ENCODE results near the gene NLGN1. TPM values are rescaled to one million over a fixed set of nuclear protein-coding genes. Genes with fewer than 3 reads are reported as not detected.

NLGN1 gene
- total and polyA plus RNA-seq, 2 of the 8 experiments (the other 6 are each of a cell fraction or from before 2014, with no cell fraction given), result 7.8 to 14.8 TPM

DNA sequence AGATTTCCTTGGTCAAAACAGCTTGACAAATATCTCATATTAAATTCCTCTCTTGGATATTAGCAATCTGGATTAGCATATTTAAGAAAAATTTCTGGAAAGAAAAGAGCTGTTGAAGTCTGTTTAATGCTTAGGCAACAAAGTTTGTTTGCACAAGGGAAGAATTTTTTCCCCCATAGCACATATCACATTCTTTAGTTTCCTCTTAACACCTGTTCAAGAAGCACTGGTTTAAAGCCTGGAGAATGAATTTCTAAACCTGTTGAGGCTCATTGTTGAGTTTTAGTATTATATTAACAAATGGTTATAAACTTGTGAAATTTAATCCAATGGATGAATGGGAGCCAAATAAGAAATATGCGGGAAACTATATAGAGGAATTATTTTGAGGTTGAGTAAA lies 41.5 kb downstream of the NLGN1 start:
- H3K27me3 ChIP-seq (replicated peaks in 1 of 4; ENCODE audit: control insufficient read depth in 3 of 4, extremely low read depth in 1 of 4, insufficient read depth in 3 of 4, low read length in 3 of 4), result no peaks in the 10 kb centered on the region
- no peak overlapping the region for H4K91ac ChIP-seq (replicated peaks; ENCODE audit: insufficient read length, low read length)
- no peaks in the 10 kb centered on the region for H3K9me3 ChIP-seq (ENCODE audit: insufficient read depth in 2 of 2, low read depth in 1 of 2, low read length in 1 of 2)
- no peak overlapping the region for H3K4ac ChIP-seq (replicated peaks; ENCODE audit: insufficient read length, low read depth, low read length)
- no peak overlapping the region for H2AFZ ChIP-seq (ENCODE audit: low read length)
- no peak overlapping the region for H2BK12ac ChIP-seq (ENCODE audit: low read depth, low read length)
- 88% methylated on average over 1 of the region's 1 CpG; no CpG with 5 or more reads in 1 of the 2 experiments for WGBS, 2 experiments (ENCODE audit: extremely low coverage in 1 of 2, insufficient coverage in 1 of 2, insufficient read length in 1 of 2, insufficient replicate concordance in 2 of 2, low coverage in 1 of 2, low lambda C conversion rate in 2 of 2, missing lambda C conversion rate in 1 of 2)
- no peaks in the 10 kb centered on the region for H3K36me3 ChIP-seq (ENCODE audit: control insufficient read depth in 2 of 4, insufficient read depth in 4 of 4, low read length in 3 of 4)
- no peak overlapping the region for H2BK15ac ChIP-seq (ENCODE audit: low read length)
- H4K5ac ChIP-seq (ENCODE audit: insufficient read length, low read depth, low read length), result no peak overlapping the region
- no peak overlapping the region for H2BK120ac ChIP-seq (replicated peaks; ENCODE audit: low read depth, low read length)
- H2BK20ac ChIP-seq (ENCODE audit: low read length), result no peak overlapping the region
- no peak for FAIRE-seq
- DNase-seq (ENCODE audit: low read depth in 1 of 2, low spot score in 2 of 2), result no peak
- H3K4me1 ChIP-seq (replicated peaks in 1 of 4; ENCODE audit: control insufficient read depth in 3 of 4, insufficient read depth in 4 of 4, low read length in 3 of 4), result no peaks in the 10 kb centered on the region
- no peak overlapping the region for H3K4me2 ChIP-seq (ENCODE audit: insufficient read depth in 1 of 2, low read depth in 2 of 2, low read length in 2 of 2)
- H3K14ac ChIP-seq (ENCODE audit: insufficient read length), result no peak overlapping the region
- H3K23ac ChIP-seq (ENCODE audit: insufficient read length), result no peak overlapping the region
- H4K8ac ChIP-seq (ENCODE audit: extremely low read depth, insufficient read depth, low read length), result no peak overlapping the region
- POLR2A ChIA-PET (ENCODE audit: partially characterized antibody), result no interaction called here
- no peak overlapping the region for H3K4me3 ChIP-seq (ENCODE audit: extremely low read depth in 1 of 4, insufficient read depth in 2 of 4, low read depth in 3 of 4, low read length in 4 of 4)
- H3K18ac ChIP-seq (ENCODE audit: extremely low read depth, low read length), result no peak overlapping the region
- H4K20me1 ChIP-seq (replicated peaks in 1 of 2; ENCODE audit: control insufficient read depth in 1 of 2, insufficient read depth in 2 of 2, low read length in 2 of 2), result no peaks in the 10 kb centered on the region
- H2AK5ac ChIP-seq (ENCODE audit: low read depth, low read length), result no peak overlapping the region
- no peak for TF ChIP-seq TEAD4 (IDR thresholded peaks at IDR 0.05; ENCODE audit: low read depth, low read length)
- TF ChIP-seq GABPA (IDR thresholded peaks at IDR 0.05; ENCODE audit: borderline replicate concordance, insufficient read depth, low read length), result no peak
- no peak for TF ChIP-seq NANOG (IDR thresholded peaks at IDR 0.05; ENCODE audit: insufficient read depth, low read depth, low read length, poor library complexity, severe bottlenecking)
- no peak for TF ChIP-seq CREB1 (IDR thresholded peaks at IDR 0.05)
- TF ChIP-seq HDAC6 (IDR thresholded peaks at IDR 0.05; ENCODE audit: low read depth, low read length), result no peak
- no peak for TF ChIP-seq TBP (IDR thresholded peaks at IDR 0.05; ENCODE audit: low read depth, low read length)
- no peak for TF ChIP-seq CBX5 (IDR thresholded peaks at IDR 0.05; ENCODE audit: low read depth, low read length)
- TF ChIP-seq SIN3A (conservative IDR thresholded peaks at IDR 0.05 in 1 of 2, IDR thresholded peaks at IDR 0.05 in 1 of 2; ENCODE audit: low read depth in 1 of 2, low read length in 2 of 2), result no peak
- TF ChIP-seq MAX (IDR thresholded peaks at IDR 0.05), result no peak
- TF ChIP-seq POLR2AphosphoS5 (IDR thresholded peaks at IDR 0.05; ENCODE audit: low read depth, low read length), result no peak
- TF ChIP-seq SP1 (IDR thresholded peaks at IDR 0.05; ENCODE audit: low read depth, low read length), result no peak
- TF ChIP-seq KDM4A (IDR thresholded peaks at IDR 0.05; ENCODE audit: low read depth, low read length, severe bottlenecking), result no peak
- no peak for TF ChIP-seq RFX5 (IDR thresholded peaks at IDR 0.05; ENCODE audit: borderline replicate concordance, low read depth, low read length)
- H3K56ac ChIP-seq (replicated peaks; ENCODE audit: insufficient read length, low read depth, low read length), result no peak overlapping the region
- no peak overlapping the region for H3K9ac ChIP-seq (replicated peaks in 1 of 4; ENCODE audit: extremely low read depth in 1 of 4, low read depth in 3 of 4, low read length in 3 of 4)
- CTCF ChIA-PET (ENCODE audit: partially characterized antibody), result interaction anchor here (1.3 kb wide), 1 partner anchor 24 kb away, joined by 3 read pairs; no protein-coding TSS in a partner anchor
- no peaks in the 10 kb centered on the region for H3K79me1 ChIP-seq (ENCODE audit: low read depth, low read length)
- no peaks in the 10 kb centered on the region for H3K79me2 ChIP-seq (ENCODE audit: control insufficient read depth in 1 of 2, insufficient read depth in 2 of 2, low read length in 2 of 2)
- H3K27ac ChIP-seq (ENCODE audit: low read depth, low read length), result no peak overlapping the region
- H2BK5ac ChIP-seq (ENCODE audit: low read depth, low read length), result no peak overlapping the region
- no peaks in the 10 kb centered on the region for H3K23me2 ChIP-seq (ENCODE audit: low read depth, low read length)
